Measurements from ENCODE around the gene SELENOH. TPM values are rescaled to one million over a fixed set of nuclear protein-coding genes. Genes with fewer than 3 reads are reported as not detected.
"Not testable (repeated sequence)": the region's sequence is repeated elsewhere in the genome, so short reads cannot be mapped to it uniquely, and the experiment has no call there.

The SELENOH gene
- total RNA-seq, 4 donors from 2014 or later, result 81.2 to 143 (median 97.0) TPM

DNA sequence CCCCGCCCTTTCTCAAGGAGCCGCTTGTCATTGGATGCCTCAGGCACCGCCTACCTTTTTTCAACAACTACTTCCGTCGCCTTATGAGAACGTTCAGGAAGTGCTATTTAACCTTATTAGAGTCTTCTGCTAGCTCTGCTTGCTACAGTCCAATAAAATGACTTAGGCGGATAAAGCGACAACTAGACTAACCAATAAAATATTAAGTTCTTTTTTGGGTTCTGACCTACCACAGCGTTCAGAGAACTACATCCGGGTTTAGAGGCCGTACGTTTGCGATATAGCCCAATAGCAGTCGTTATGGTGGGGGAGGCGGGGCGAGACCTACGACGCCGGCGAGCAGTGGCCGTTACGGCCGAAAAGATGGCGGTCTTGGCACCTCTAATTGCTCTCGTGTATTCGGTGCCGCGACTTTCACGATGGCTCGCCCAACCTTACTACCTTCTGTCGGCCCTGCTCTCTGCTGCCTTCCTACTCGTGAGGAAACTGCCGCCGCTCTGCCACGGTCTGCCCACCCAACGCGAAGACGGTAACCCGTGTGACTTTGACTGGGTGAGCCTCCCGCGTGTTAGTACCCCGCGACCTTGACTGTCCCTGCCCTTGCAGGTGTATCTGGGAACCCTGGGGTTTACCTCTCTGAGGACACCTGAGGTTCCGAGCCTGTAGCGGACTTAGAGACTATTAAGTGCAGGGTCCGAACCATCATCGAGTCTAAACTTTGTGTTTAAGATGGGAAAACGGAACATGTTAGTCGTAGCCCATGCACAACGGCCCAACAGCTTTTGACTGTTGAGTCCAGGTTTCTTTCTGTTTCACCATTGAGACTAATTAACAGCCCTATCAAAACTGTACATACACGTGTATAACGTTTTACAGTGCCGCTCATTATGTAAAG lies 28.8 kb upstream of the SELENOH start, which contains the start of gene TMX2:
TSS of gene TMX2 (plus strand) at position 338 of the 895 bp plus-strand sequence. CDS start at position 364, 26 bp downstream.
- peak; percentile 98 for ATAC-seq
- peak within 1 kb of the TSS; percentile 88 to 98 (median 92) for H3K27ac ChIP-seq
- H3K36me3 ChIP-seq, result peaks cover 0 to 5% of the 10 kb centered on the region in 2 donors
- no peaks in the 10 kb centered on the region for H3K27me3 ChIP-seq
- H3K9me3 ChIP-seq, result no peaks in the 10 kb centered on the region
- H3K4me1 ChIP-seq, result peaks cover 9 to 50% (median 25%) of the 10 kb centered on the region in 3 donors
- TF ChIP-seq POLR2A (IDR thresholded peaks at IDR 0.05) (peak; percentile 32 to 41), EP300 (IDR thresholded peaks at IDR 0.05) (no peak), POLR2AphosphoS5 (IDR thresholded peaks at IDR 0.05) (peak; percentile 79)
- H3K4me3 ChIP-seq, result peak within 1 kb of the TSS; percentile 82 to 97
- WGBS, 2 donors (ENCODE audit: low coverage in 1 of 2), result 0% methylated on average over 15 to 16 of the region's 53 CpGs

DNA sequence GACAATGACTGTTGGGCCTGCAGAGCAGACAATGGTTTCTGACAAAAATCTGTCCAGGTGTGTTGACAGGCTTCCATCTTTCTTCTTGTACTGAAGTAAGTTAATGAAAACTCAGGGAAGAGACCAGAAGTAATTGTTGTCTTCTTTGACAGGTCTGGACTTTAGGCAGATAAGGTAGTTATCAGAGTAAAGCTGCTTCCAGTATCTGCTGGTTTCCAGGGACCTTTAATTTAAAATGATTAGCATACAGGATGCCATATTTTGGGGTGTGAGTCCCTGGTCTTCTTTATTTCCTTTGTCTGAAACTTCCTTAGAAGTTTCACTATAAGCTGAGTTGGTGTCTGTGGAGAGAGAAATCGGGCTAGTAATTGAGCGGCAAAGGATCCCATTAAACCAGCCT lies 27.5 kb upstream of the SELENOH start:
- no peaks in the 10 kb centered on the region for H3K9me3 ChIP-seq
- TF ChIP-seq, protein P1, sequence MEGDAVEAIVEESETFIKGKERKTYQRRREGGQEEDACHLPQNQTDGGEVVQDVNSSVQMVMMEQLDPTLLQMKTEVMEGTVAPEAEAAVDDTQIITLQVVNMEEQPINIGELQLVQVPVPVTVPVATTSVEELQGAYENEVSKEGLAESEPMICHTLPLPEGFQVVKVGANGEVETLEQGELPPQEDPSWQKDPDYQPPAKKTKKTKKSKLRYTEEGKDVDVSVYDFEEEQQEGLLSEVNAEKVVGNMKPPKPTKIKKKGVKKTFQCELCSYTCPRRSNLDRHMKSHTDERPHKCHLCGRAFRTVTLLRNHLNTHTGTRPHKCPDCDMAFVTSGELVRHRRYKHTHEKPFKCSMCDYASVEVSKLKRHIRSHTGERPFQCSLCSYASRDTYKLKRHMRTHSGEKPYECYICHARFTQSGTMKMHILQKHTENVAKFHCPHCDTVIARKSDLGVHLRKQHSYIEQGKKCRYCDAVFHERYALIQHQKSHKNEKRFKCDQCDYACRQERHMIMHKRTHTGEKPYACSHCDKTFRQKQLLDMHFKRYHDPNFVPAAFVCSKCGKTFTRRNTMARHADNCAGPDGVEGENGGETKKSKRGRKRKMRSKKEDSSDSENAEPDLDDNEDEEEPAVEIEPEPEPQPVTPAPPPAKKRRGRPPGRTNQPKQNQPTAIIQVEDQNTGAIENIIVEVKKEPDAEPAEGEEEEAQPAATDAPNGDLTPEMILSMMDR (IDR thresholded peaks at IDR 0.05), result no peak
- no peak for TF ChIP-seq EP300 (IDR thresholded peaks at IDR 0.05)
- TF ChIP-seq POLR2A (IDR thresholded peaks at IDR 0.05), result no peak
- TF ChIP-seq POLR2AphosphoS5 (IDR thresholded peaks at IDR 0.05), result no peak
- WGBS, 2 donors (ENCODE audit: low coverage in 1 of 2), result 89% methylated on average over 2 of the region's 2 CpGs; no CpG with 5 or more reads in 1 of the 2 donors
- H3K27ac ChIP-seq, result no peak overlapping the region
- H3K4me1 ChIP-seq, result peaks cover 9 to 50% (median 25%) of the 10 kb centered on the region in 3 donors
- H3K4me3 ChIP-seq, result peak overlapping the region in 1 of 2 donors; percentile 82
- no peak for ATAC-seq
- H3K27me3 ChIP-seq, result no peaks in the 10 kb centered on the region
- H3K36me3 ChIP-seq, result peaks cover 0 to 14% of the 10 kb centered on the region in 2 donors

DNA sequence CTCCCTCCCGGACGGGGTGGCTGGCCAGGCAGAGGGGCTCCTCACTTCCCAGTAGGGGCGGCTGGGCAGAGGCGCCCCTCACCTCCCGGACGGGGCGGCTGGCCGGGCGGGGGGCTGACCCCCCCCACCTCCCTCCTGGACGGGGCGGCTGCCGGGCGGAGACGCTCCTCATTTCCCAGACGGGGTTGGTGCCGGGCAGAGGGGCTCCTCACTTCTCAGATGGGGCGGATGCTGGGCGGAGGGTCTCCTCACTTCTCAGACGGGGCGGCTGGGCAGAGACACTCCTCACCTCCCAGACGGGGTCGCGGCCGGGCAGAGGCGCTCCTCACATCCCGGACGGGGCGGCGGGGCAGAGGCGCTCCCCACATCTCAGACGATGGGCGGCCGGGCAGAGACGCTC lies 24.6 kb upstream of the SELENOH start:
- H3K27me3 ChIP-seq, H3K9me3 ChIP-seq, H3K4me3 ChIP-seq, ATAC-seq, H3K27ac ChIP-seq: not testable (repeated sequence)
- Histone ChIP-seq H3K4me1 (peaks cover 9 to 26% (median 19%) of the 10 kb centered on the region in 3 donors), H3K36me3 (peaks cover 0 to 33% of the 10 kb centered on the region in 2 donors)
- no CpG with 5 or more reads among the region's 34 CpGs for WGBS, 2 donors (ENCODE audit: low coverage in 1 of 2)

DNA sequence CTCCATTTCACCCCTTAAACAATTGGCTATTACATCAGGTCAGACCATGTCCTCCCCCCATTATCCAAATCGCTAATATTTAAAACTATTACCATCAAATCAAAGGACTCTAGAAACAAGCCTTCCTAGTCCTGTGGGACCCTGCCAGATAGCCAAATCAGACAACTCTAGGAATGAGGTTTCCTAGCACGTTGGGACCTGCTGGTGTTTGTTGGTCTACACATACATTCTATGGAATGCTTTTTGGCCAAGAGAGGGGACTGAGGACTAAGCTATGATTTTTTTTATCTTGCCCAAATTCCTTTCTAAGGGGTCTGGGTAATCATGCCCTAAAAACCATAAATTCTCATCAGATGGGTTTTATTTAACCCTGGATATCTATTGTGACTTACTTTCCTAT lies 14.1 kb upstream of the SELENOH start:
- 57 to 60% methylated on average over 2 of the region's 2 CpGs for WGBS, 2 donors (ENCODE audit: low coverage in 1 of 2)
- TF ChIP-seq EP300 (IDR thresholded peaks at IDR 0.05) (no peak), POLR2AphosphoS5 (IDR thresholded peaks at IDR 0.05) (no peak), POLR2A (IDR thresholded peaks at IDR 0.05) (no peak)
- TF ChIP-seq, protein P1 (IDR thresholded peaks at IDR 0.05), result no peak

DNA sequence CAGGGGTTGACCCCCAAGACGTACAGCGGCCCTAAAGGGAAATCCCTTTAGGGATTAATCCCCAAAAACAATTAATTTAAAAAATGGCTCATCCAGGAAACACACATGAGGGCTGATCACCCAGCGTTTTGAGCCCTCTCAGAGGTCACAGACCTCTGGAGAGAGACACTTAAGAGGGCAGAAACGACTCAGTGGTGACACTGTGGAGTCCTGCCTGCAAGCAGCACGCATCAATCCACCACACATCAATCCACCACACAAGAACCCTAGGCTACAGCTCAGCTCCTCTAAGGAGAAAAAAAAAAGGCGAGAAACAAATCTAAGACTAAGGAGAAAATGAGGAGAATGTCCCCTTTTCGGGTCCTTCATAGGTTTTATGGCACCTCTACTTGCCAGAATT lies 12.5 kb upstream of the SELENOH start:
- H3K4me3 ChIP-seq, result no peak overlapping the region
- no peaks in the 10 kb centered on the region for H3K9me3 ChIP-seq
- no peaks in the 10 kb centered on the region for H3K4me1 ChIP-seq
- no peak for ATAC-seq
- no peak for TF ChIP-seq EP300 (IDR thresholded peaks at IDR 0.05)
- TF ChIP-seq, protein P1 (IDR thresholded peaks at IDR 0.05), result no peak
- TF ChIP-seq POLR2A (IDR thresholded peaks at IDR 0.05), result no peak
- no peak for TF ChIP-seq POLR2AphosphoS5 (IDR thresholded peaks at IDR 0.05)
- H3K27me3 ChIP-seq, result no peaks in the 10 kb centered on the region
- H3K27ac ChIP-seq, result no peak overlapping the region
- H3K36me3 ChIP-seq, result peaks cover 0 to 8% of the 10 kb centered on the region in 2 donors
- 67 to 93% methylated on average over 3 to 5 of the region's 7 CpGs for WGBS, 2 donors (ENCODE audit: low coverage in 1 of 2)

More for the DNA sequence above, 14.1 kb upstream of the SELENOH start:
- Histone ChIP-seq H3K27ac (no peak overlapping the region), H3K4me1 (no peaks in the 10 kb centered on the region), H3K4me3 (no peak overlapping the region), H3K9me3 (no peaks in the 10 kb centered on the region), H3K36me3 (peaks cover 0 to 16% of the 10 kb centered on the region in 2 donors), H3K27me3 (no peaks in the 10 kb centered on the region)
- ATAC-seq, result no peak

Measured in gastroesophageal sphincter (tissue), 4 donors.